ENCODE results near the gene SFMBT1. TPM values are rescaled to one million over a fixed set of nuclear protein-coding genes. Genes with fewer than 3 reads are reported as not detected.

Gene SFMBT1
- total RNA-seq, 2 donors from 2014 or later, result 16.7 to 17.4 TPM

DNA sequence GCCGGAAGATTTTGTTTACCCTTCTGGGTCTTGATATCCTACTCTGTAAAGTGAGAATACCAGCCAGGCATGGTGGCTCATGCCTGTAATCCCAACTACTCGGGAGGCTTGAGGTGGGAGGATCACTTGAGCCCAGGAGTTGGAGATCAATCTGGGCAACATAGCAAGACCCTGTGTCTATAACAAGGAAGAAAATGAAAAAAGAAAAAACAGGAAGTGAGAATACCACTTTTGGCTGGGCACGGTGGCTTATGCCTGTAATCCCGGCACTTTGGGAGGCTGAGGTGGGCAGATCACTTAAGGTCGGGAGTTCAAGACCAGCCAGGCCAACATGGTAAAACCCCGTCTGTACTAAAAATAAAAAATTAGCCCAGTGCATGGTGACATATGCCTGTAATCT is 36.9 kb downstream of the SFMBT1 start:
- no peaks in the 10 kb centered on the region for H3K9me3 ChIP-seq
- TF ChIP-seq, protein P1, sequence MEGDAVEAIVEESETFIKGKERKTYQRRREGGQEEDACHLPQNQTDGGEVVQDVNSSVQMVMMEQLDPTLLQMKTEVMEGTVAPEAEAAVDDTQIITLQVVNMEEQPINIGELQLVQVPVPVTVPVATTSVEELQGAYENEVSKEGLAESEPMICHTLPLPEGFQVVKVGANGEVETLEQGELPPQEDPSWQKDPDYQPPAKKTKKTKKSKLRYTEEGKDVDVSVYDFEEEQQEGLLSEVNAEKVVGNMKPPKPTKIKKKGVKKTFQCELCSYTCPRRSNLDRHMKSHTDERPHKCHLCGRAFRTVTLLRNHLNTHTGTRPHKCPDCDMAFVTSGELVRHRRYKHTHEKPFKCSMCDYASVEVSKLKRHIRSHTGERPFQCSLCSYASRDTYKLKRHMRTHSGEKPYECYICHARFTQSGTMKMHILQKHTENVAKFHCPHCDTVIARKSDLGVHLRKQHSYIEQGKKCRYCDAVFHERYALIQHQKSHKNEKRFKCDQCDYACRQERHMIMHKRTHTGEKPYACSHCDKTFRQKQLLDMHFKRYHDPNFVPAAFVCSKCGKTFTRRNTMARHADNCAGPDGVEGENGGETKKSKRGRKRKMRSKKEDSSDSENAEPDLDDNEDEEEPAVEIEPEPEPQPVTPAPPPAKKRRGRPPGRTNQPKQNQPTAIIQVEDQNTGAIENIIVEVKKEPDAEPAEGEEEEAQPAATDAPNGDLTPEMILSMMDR (IDR thresholded peaks at IDR 0.05), result no peak
- peaks cover 0 to 10% of the 10 kb centered on the region in 2 donors for H3K4me1 ChIP-seq
- no peak overlapping the region for H3K4me3 ChIP-seq
- H3K27ac ChIP-seq, result no peak overlapping the region
- no peaks in the 10 kb centered on the region for H3K36me3 ChIP-seq
- no peaks in the 10 kb centered on the region for H3K27me3 ChIP-seq
- DNase-seq (ENCODE audit: low spot score), result no peak

DNA sequence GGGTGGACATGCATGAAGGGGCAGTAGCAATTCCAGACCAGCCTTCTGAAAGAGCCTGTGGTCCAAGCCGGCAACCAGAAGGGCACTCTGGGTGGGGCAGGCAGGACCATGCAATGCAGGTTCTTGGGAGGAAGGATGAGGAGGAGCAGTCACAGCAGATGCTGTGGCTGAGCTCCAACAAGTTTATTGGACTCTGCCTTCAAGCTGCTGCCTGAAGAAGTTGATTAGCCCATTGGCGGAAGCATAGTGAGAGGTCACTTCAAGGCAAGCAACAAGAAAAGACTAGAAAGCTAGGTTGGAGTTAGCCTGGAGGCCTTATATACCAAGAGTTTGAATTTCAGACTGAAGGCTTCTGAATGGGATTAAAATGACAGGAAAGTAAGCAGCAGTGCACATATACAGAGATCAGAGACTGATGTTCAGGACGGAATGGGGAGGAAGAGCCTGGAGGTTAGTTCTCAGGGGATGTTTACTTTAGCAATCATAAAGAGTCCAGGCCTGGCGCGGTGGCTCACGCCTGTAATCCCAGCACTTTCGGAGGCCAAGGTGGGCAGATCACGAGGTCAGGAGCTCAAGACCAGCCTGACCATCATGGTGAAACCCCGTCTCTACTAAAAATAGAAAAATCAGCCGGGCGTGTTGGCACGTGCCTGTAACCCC is 39.9 kb downstream of the SFMBT1 start:
- peaks cover 0 to 10% of the 10 kb centered on the region in 2 donors for H3K4me1 ChIP-seq
- H3K36me3 ChIP-seq, result no peaks in the 10 kb centered on the region
- no peaks in the 10 kb centered on the region for H3K9me3 ChIP-seq
- H3K27me3 ChIP-seq, result no peaks in the 10 kb centered on the region
- TF ChIP-seq, protein P1 (IDR thresholded peaks at IDR 0.05), result no peak
- H3K4me3 ChIP-seq, result no peak overlapping the region
- no peak overlapping the region for H3K27ac ChIP-seq
- no peak for DNase-seq (ENCODE audit: low spot score)

DNA sequence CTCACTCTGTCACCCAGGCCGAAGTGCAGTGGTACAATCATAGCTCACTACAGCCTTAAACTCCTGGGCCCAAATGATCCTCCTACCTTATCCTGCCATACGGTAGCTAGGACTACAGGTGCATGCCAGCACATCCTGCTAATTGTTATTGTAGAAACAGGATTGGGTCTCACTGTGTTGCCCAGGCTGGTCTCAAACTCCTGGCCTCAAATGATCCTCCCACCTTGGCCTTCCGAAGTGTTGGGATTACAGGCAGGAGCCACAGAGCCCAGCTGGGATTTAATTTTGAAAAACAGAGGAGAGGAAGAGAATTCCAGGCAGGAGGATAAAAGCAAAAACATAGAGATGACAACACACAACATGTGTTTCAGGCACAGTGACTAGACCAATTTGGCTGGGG is 40.5 kb downstream of the SFMBT1 start:
- no peak overlapping the region for H3K27ac ChIP-seq
- H3K36me3 ChIP-seq, result no peaks in the 10 kb centered on the region
- TF ChIP-seq, protein P1 (IDR thresholded peaks at IDR 0.05), result no peak
- no peak for DNase-seq (ENCODE audit: low spot score)
- no peak overlapping the region for H3K4me3 ChIP-seq
- H3K9me3 ChIP-seq, result no peaks in the 10 kb centered on the region
- no peaks in the 10 kb centered on the region for H3K27me3 ChIP-seq
- H3K4me1 ChIP-seq, result peaks cover 0 to 3% of the 10 kb centered on the region in 2 donors

DNA sequence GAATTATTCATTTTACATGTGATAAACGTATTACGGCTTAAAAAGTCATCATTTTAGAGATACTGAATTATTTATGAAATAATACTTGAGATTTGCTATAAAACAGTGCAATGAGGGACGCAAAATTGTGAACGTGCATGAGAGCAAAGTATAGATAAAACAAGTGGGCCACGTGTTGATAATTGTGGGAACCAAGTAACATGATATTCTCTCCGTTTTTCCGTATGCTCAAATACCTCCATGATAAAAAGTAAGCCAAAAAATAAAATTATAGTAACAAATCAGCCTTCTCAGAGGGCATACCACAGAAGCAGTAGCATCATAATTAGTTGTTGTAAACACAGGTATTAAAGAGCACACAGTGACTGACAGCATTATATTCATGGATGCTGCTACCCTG is 42.6 kb downstream of the SFMBT1 start:
- H3K27me3 ChIP-seq, result no peaks in the 10 kb centered on the region
- H3K4me3 ChIP-seq, result no peak overlapping the region
- H3K9me3 ChIP-seq, result no peaks in the 10 kb centered on the region
- no peak overlapping the region for H3K27ac ChIP-seq
- H3K4me1 ChIP-seq, result no peaks in the 10 kb centered on the region
- H3K36me3 ChIP-seq, result no peaks in the 10 kb centered on the region
- TF ChIP-seq, protein P1 (IDR thresholded peaks at IDR 0.05), result no peak
- DNase-seq (ENCODE audit: low spot score), result no peak

DNA sequence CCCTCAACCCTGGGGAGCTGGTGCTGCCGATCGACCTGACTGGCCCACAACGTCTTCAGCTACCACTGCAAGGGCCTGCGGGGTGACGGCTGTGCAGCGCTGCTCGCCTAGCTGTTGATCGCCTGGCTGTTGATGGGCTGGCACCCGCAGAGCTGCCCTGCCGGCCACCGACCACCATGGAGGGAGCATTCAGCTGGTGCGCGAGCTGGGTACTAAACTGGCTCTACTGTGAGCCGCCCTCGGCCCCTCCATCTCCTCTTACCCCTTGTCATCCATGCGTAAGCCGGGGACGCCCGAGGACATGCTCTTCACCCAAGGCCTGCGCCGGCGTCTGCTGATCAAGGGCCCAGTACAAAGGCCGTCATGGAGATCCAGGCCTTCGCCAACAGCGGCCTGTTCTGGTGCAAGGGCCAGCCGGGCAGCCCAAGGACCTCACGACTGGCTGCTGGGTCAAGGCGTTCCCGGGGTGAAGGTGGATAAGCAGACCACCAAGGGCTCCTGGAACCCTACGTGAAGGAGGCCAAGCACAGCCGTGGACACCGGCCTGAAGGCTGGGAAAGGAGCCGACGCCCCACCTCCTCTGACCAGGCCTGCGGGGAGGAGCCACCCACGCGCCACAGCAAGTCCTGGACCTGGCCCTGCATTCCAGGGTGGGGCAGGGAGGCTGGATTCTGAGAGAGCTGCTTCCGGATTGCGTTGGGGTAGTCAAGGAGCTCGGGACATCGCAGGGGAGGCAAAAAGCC is 46.9 kb downstream of the SFMBT1 start:
- TF ChIP-seq, protein P1 (IDR thresholded peaks at IDR 0.05), result no peak
- no peak overlapping the region for H3K4me3 ChIP-seq
- no peaks in the 10 kb centered on the region for H3K4me1 ChIP-seq
- H3K27ac ChIP-seq, result no peak overlapping the region
- DNase-seq (ENCODE audit: low spot score), result no peak
- no peaks in the 10 kb centered on the region for H3K36me3 ChIP-seq
- H3K27me3 ChIP-seq, result no peaks in the 10 kb centered on the region
- H3K9me3 ChIP-seq, result no peaks in the 10 kb centered on the region

All from right atrium auricular region (tissue), 2 donors.